MM.1S (cell line): ENCODE data around the gene MYRIP.
"Not testable (repeated sequence)": the region's sequence is repeated elsewhere in the genome, so short reads cannot be mapped to it uniquely, and the experiment has no call there.

Experiments used
- DNase-seq: peaks from one replicate; pipeline ENCODE4 v3.0.0-alpha.2; 2015
- H2AFZ ChIP-seq: fragments of 300-600 bp; sonication (generic); 2 replicates; pipeline ENCODE4 v1.6.0; 2016; ENCODE audit warnings: antibody characterized with exemption, low read length
- H3F3A ChIP-seq: fragments of 300-600 bp; sonication (generic); 2 replicates; pipeline ENCODE4 v1.6.1; 2016; ENCODE audit warnings: mild to moderate bottlenecking, antibody characterized with exemption, low read length, moderate library complexity, mixed read lengths; ENCODE audit not compliant: insufficient read depth
- H3K27ac ChIP-seq: fragments of 300-600 bp; sonication (generic); 2 replicates; pipeline ENCODE4 v1.5.1; 2016; ENCODE audit warnings: mild to moderate bottlenecking, low read length
- H3K27me3 ChIP-seq: fragments of 300-600 bp; sonication (generic); replicated peaks from 2 replicates; pipeline ENCODE4 v1.6.0; 2016; ENCODE audit warnings: low read length; ENCODE audit not compliant: insufficient read depth
- H3K36me3 ChIP-seq: fragments of 300-600 bp; sonication (generic); replicated peaks from 2 replicates; pipeline ENCODE4 v1.6.1; 2016; ENCODE audit warnings: mild to moderate bottlenecking, low read length, mixed read lengths; ENCODE audit not compliant: insufficient read depth
- H3K4me1 ChIP-seq: fragments of 300-600 bp; sonication (generic); 2 replicates; pipeline ENCODE4 v1.6.1; 2016; ENCODE audit warnings: low read length, mixed read lengths
- H3K4me2 ChIP-seq: fragments of 300-600 bp; sonication (generic); 2 replicates; pipeline ENCODE4 v1.6.0; 2016; ENCODE audit warnings: low read depth, low read length
- H3K4me3 ChIP-seq: fragments of 300-600 bp; sonication (generic); 2 replicates; pipeline ENCODE4 v1.5.1; 2016; ENCODE audit warnings: low read length, mixed read lengths
- H3K79me2 ChIP-seq: fragments of 300-600 bp; sonication (generic); 2 replicates; pipeline ENCODE4 v1.6.1; 2016; ENCODE audit warnings: mixed run types, low read length, mixed read lengths
- H3K9ac ChIP-seq: fragments of 300-600 bp; sonication (generic); 2 replicates; pipeline ENCODE4 v1.6.1; 2016; ENCODE audit warnings: low read length, mixed read lengths
- H3K9me2 ChIP-seq: fragments of 300-600 bp; sonication (generic); replicated peaks from 2 replicates; pipeline ENCODE4 v1.6.1; 2016; ENCODE audit warnings: mild to moderate bottlenecking, low read length, mixed read lengths; ENCODE audit not compliant: insufficient read depth
- H3K9me3 ChIP-seq: fragments of 300-600 bp; sonication (generic); replicated peaks from 2 replicates; pipeline ENCODE4 v1.6.1; 2016; ENCODE audit warnings: mild to moderate bottlenecking, low read length, mixed read lengths; ENCODE audit not compliant: insufficient read depth
- H4K20me1 ChIP-seq: fragments of 300-600 bp; sonication (generic); 2 replicates; pipeline ENCODE4 v1.6.1; 2016; ENCODE audit warnings: mild to moderate bottlenecking, low read length, moderate library complexity, mixed read lengths; ENCODE audit not compliant: insufficient read depth
- CTCF ChIP-seq: fragments of 300-600 bp; sonication (generic); IDR thresholded peaks from 2 replicates; pipeline ENCODE4 v1.5.1; 2016; ENCODE audit warnings: antibody characterized with exemption, low read length, mixed read lengths
- EZH2 ChIP-seq: fragments of 300-600 bp; sonication (generic); optimal IDR thresholded peaks from 2 replicates; pipeline ENCODE3; 2017; ENCODE audit warnings: low read depth, mild to moderate bottlenecking, antibody characterized with exemption, low read length, mixed read lengths
- EZH2phosphoT487 ChIP-seq: fragments of 300-600 bp; sonication (generic); IDR thresholded peaks from 2 replicates; pipeline ENCODE4 v1.6.1; 2018; ENCODE audit warnings: antibody characterized with exemption, low read length

MYRIP gene

DNA sequence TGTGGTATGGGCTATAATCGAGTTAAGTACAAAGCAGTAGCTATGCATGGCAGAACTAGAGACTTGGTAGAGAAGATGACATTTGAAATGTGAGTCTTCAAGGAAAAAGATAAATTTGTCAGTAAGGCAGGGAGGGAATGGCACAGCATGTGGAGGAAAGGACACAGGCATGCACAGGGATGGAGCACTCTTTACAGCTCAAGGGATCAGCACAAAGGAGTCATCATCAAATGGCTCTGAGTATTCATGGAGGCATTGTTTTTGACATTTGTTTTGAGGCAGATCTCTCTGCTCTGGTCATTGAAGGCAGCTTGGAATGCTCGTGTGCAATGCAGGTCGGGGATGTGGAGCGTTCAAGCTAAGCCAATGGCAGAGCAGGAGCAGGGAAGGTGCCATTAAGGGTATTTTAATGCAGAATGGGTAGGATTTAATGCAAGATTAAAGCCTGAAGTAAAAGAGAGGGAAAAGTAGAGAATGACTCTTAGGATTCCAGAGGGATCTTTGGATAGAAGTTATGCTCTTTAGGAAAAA lies 213.0 kb downstream of the MYRIP start:
- TF ChIP-seq CTCF: no peak
- no peak for TF ChIP-seq EZH2phosphoT487
- no peak for TF ChIP-seq EZH2
- no peaks in the 10 kb centered on the region for H3K36me3 ChIP-seq
- no peaks in the 10 kb centered on the region for H3K9me3 ChIP-seq
- no peaks in the 10 kb centered on the region for H3K27me3 ChIP-seq
- no peak overlapping the region for H3K4me2 ChIP-seq
- H2AFZ ChIP-seq: no peak overlapping the region
- no peak overlapping the region for H3K4me3 ChIP-seq
- H3F3A ChIP-seq: no peaks in the 10 kb centered on the region
- DNase-seq: no peak
- H3K9me2 ChIP-seq: no peaks in the 10 kb centered on the region
- no peak overlapping the region for H3K9ac ChIP-seq
- H3K4me1 ChIP-seq: no peaks in the 10 kb centered on the region
- no peaks in the 10 kb centered on the region for H4K20me1 ChIP-seq
- no peaks in the 10 kb centered on the region for H3K79me2 ChIP-seq
- no peak overlapping the region for H3K27ac ChIP-seq

DNA sequence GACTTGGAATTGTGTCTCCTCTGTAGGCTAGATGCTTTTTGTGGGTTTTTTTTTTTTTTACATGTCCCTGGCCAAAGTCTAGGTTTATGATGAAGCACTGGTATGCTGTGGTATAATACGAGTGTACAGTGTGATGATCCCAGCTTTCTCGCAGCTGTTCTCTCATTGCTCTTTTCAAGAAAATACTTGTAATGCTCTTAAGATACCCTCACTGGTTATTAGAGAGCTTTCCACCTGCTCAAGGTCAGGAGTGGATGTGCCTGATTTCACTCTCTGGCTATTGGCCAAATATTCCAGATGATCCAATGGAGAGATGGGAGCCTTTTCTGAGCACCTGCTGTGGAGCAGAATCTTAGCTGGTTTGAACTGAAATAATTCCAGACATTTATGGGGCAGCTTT lies 215.1 kb downstream of the MYRIP start:
- TF ChIP-seq CTCF: no peak
- Histone ChIP-seq H3K27me3 (no peaks in the 10 kb centered on the region), H2AFZ (no peak overlapping the region), H4K20me1 (no peaks in the 10 kb centered on the region), H3K79me2 (no peaks in the 10 kb centered on the region), H3K9me2 (no peaks in the 10 kb centered on the region), H3K9me3 (no peaks in the 10 kb centered on the region), H3F3A (no peaks in the 10 kb centered on the region), H3K4me2 (no peak overlapping the region), H3K36me3 (no peaks in the 10 kb centered on the region), H3K27ac (no peak overlapping the region), H3K4me3 (no peak overlapping the region), H3K9ac (no peak overlapping the region), H3K4me1 (no peaks in the 10 kb centered on the region)
- DNase-seq: no peak

GRCh38 chr3:40025892-40026291 lies 216.5 kb downstream of the MYRIP start:
- not testable (repeated sequence) for H3K79me2 ChIP-seq, H3F3A ChIP-seq, H2AFZ ChIP-seq, DNase-seq, H3K4me1 ChIP-seq, H3K9me2 ChIP-seq, H3K9me3 ChIP-seq, H3K27ac ChIP-seq, H3K9ac ChIP-seq, H3K4me2 ChIP-seq, H3K36me3 ChIP-seq, H3K27me3 ChIP-seq, H3K4me3 ChIP-seq, H4K20me1 ChIP-seq

- no peaks in the 10 kb centered on the region for H3F3A ChIP-seq
- no peaks in the 10 kb centered on the region for H3K36me3 ChIP-seq
- DNase-seq: no peak
- H3K79me2 ChIP-seq: no peaks in the 10 kb centered on the region
- no peak overlapping the region for H2AFZ ChIP-seq
- H3K9me2 ChIP-seq: no peaks in the 10 kb centered on the region
- H3K9me3 ChIP-seq: no peaks in the 10 kb centered on the region
- H3K4me3 ChIP-seq: no peak overlapping the region
- no peaks in the 10 kb centered on the region for H4K20me1 ChIP-seq
- no peaks in the 10 kb centered on the region for H3K4me1 ChIP-seq
- H3K27me3 ChIP-seq: no peaks in the 10 kb centered on the region
- H3K4me2 ChIP-seq: no peak overlapping the region
- no peak overlapping the region for H3K9ac ChIP-seq
- no peak overlapping the region for H3K27ac ChIP-seq
- TF ChIP-seq EZH2phosphoT487: no peak
- TF ChIP-seq EZH2: no peak
- TF ChIP-seq CTCF: no peak
These were observed 225.8 kb downstream of the MYRIP start for GRCh38 chr3:40035177-40035576.
